Prostate gland (tissue), 2 donors: ENCODE data around the gene AFTPH. TPM values are rescaled to one million over a fixed set of nuclear protein-coding genes. Genes with fewer than 3 reads are reported as not detected.

Experiments
- DNase-seq: peaks from one replicate; pipeline ENCODE4 v3.0.0-alpha.2; 2019; ENCODE audit warnings: low spot score
- H3K27ac ChIP-seq, 2 donors: fragments of 200-600 bp; sonication (generic); 2 replicates each; pipeline ENCODE4 v1.5.1; 2017 to 2019
- H3K27me3 ChIP-seq: fragments of 200-600 bp; sonication (generic); replicated peaks from 2 replicates; pipeline ENCODE4 v1.5.1; 2019; ENCODE audit not compliant: insufficient read depth
- H3K36me3 ChIP-seq, 2 donors: fragments of 200-600 bp; sonication (generic); 1 replicate in 1 of 2; 2 replicates in 1 of 2; pipeline versions ENCODE4 v1.5.1 to v1.8.1; 2017 to 2019
- H3K4me1 ChIP-seq: fragments of 200-600 bp; sonication (generic); replicated peaks from 2 replicates; pipeline ENCODE4 v1.5.1; 2019
- H3K4me3 ChIP-seq, 2 donors: fragments of 200-600 bp; sonication (generic); 2 replicates each; pipeline ENCODE4 v1.5.1; 2017 to 2019
- H3K9me3 ChIP-seq: fragments of 200-600 bp; sonication (generic); 2 replicates; pipeline ENCODE4 v1.5.1; 2017
- POLR2A ChIP-seq: fragments of 450-650 bp; IDR thresholded peaks from one replicate; pipeline ENCODE4 v1.6.1; 2016; ENCODE audit warnings: antibody characterized with exemption, mild to moderate bottlenecking
- POLR2AphosphoS5 ChIP-seq: sonication (generic); formaldehyde crosslinking; IDR thresholded peaks from one replicate; pipeline ENCODE4 v1.6.1; 2017; ENCODE audit warnings: antibody characterized with exemption
- WGBS: methylation state at CpG from one replicate; pipeline ENCODE4 v1.1.5; 2018; 5-methylcytosine and 5-hydroxymethylcytosine counted together
- intact Hi-C: fragments of 100-400 bp; cut with DNase I; formaldehyde crosslinking; loops from one replicate; pipeline ENCODE4 v1.14.2; 2022
- total RNA-seq, 2 donors: library from RNA; depleted of rRNA; stranded (reverse); fragments of >200 nt; gene quantifications; one replicate each; pipeline ENCODE4 v1.1.0, GENCODE V29; 2016
- TF ChIP-seq, protein P1 (sequence below), 4 experiments: fragments of 200-600 bp in 2 of 4; fragments of 450-650 bp in 2 of 4; sonication (generic) in 2 of 4; IDR thresholded peaks; 1 replicate in 3 of 4; 2 replicates in 1 of 4; pipeline ENCODE4 v1.5.1; 2016 to 2019; ENCODE audit warnings: antibody characterized with exemption in 4 of 4, mild to moderate bottlenecking in 2 of 4, moderate library complexity in 2 of 4

AFTPH gene
- total RNA-seq, 2 donors from 2014 or later, result 61.3 to 68.1 TPM

DNA sequence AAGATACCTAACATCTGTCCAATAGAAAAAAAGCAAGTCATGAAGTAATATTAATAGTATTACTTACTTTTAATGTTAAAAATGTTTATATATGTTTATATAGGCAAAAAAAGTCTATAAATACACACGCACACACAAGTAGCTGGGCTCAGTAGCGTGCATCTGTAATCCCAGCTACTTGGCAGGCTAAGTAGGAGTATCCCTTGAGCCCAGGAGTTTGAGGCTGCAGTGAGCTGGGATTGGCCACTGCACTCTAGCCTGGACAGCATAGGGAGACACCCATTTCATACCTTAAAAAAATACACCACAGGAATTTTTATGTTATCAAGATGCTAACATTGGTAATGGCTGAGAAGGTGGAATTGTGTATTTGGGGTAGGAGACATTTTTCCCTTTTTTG is 17.4 kb upstream of the AFTPH start:
- Histone ChIP-seq H3K27ac (no peak overlapping the region), H3K4me1 (peaks cover 7% of the 10 kb centered on the region), H3K36me3 (no peaks in the 10 kb centered on the region), H3K4me3 (no peak overlapping the region), H3K9me3 (no peaks in the 10 kb centered on the region), H3K27me3 (no peaks in the 10 kb centered on the region)
- intact Hi-C loops, result no loop called here
- DNase-seq, result no peak
- TF ChIP-seq, protein P1, sequence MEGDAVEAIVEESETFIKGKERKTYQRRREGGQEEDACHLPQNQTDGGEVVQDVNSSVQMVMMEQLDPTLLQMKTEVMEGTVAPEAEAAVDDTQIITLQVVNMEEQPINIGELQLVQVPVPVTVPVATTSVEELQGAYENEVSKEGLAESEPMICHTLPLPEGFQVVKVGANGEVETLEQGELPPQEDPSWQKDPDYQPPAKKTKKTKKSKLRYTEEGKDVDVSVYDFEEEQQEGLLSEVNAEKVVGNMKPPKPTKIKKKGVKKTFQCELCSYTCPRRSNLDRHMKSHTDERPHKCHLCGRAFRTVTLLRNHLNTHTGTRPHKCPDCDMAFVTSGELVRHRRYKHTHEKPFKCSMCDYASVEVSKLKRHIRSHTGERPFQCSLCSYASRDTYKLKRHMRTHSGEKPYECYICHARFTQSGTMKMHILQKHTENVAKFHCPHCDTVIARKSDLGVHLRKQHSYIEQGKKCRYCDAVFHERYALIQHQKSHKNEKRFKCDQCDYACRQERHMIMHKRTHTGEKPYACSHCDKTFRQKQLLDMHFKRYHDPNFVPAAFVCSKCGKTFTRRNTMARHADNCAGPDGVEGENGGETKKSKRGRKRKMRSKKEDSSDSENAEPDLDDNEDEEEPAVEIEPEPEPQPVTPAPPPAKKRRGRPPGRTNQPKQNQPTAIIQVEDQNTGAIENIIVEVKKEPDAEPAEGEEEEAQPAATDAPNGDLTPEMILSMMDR (IDR thresholded peaks at IDR 0.05), result no peak
- TF ChIP-seq POLR2A, result no peak
- no peak for TF ChIP-seq POLR2AphosphoS5
- 80% methylated on average over 2 of the region's 2 CpGs for WGBS

DNA sequence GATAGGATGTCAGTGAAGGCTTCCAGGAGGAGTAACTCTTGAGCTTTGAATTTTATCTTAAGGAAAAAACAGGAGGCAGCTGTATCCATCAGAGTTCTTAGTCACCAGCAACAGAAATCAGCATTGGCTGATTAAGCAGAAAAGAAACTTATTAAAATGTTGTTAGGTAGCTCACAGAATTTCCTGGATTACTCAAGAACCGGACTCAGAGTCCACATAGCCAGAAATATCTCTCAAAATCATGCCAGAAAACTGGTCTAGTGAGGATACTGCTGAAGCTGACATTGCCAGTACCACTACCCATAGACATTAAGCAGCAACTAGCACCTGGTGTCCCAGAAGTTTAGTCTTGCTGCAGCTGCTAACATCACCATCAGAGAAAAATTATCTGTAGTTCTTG is 10.1 kb upstream of the AFTPH start:
- H3K27me3 ChIP-seq, result no peaks in the 10 kb centered on the region
- H3K4me3 ChIP-seq, result no peak overlapping the region
- peaks cover 16% of the 10 kb centered on the region for H3K4me1 ChIP-seq
- TF ChIP-seq POLR2A, result no peak
- TF ChIP-seq, protein P1 (IDR thresholded peaks at IDR 0.05), result no peak
- peak; percentile 69 for TF ChIP-seq POLR2AphosphoS5
- DNase-seq, result peak; percentile 22
- no peaks in the 10 kb centered on the region for H3K9me3 ChIP-seq
- H3K27ac ChIP-seq, result peak overlapping the region in 1 of 2 donors; percentile 84
- intact Hi-C loops, result no loop called here
- 21% methylated on average over 1 of the region's 1 CpG for WGBS
- H3K36me3 ChIP-seq, result no peaks in the 10 kb centered on the region

DNA sequence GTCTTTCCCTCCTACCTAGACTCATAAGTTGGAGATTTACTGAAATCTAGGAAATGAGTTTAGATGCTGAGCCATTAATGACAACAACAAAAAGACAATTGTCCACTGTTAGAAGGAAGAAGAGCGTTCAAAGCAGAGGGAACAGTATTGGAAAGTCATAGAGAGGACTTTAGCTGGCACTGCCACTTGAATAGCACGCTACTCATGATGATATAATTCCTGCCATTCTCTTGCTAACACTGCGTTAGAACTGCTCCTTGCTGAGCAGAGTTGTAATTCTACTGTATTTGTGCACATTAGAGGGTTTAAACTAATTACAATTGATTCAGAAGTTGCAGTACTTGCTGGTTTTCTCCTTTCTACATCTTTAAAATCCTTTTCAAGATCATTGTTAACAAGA is 9.0 kb upstream of the AFTPH start:
- H3K4me3 ChIP-seq, result no peak overlapping the region
- no peaks in the 10 kb centered on the region for H3K27me3 ChIP-seq
- no peaks in the 10 kb centered on the region for H3K9me3 ChIP-seq
- H3K4me1 ChIP-seq, result peaks cover 16% of the 10 kb centered on the region
- intact Hi-C loops, result no loop called here
- no peaks in the 10 kb centered on the region for H3K36me3 ChIP-seq
- TF ChIP-seq, protein P1 (IDR thresholded peaks at IDR 0.05), result no peak
- TF ChIP-seq POLR2A, result no peak
- TF ChIP-seq POLR2AphosphoS5, result no peak
- peak overlapping the region in 1 of 2 donors; percentile 84 for H3K27ac ChIP-seq
- DNase-seq, result no peak
- WGBS, result 71% methylated on average over 3 of the region's 3 CpGs

DNA sequence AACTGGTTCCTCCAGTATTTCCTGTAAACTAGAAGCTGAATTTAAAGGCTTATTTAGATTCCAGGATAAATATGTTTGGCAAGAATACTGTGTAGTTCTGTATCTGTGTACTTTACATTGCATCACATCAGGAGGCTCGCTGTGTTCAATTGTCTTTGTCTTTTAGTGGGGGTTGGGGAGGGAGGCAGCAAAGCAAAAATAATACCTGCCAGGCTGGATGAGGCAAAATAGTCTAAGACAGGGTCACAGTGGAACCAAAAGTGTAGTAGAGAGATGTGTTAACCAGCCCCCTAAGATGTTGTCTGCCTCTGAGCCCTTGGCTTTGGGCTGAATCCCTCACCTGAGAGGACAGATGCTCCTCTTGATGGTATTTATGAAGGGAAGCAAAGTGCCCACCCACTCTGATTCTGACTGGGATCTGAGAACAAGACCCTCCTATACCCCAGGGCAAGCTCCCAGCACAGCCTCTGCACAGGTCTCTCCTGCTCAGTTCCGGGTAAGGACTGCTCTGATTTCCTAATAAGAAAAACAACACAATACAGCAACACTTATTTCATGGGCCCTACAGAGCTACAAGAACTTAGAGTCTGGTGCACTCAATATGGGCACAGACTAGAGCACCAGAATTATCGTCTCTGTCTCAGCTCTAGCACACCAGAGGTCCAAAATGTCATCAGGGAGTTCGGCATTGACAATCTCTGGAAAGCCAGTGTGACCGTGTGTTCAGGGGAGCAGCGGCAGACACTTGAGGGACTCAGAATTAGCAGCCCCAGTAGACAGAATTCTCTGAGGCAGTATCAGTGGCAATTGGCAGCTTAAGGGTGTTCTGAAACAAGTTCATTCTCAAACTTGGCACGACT is 7.2 kb upstream of the AFTPH start:
- Histone ChIP-seq H3K27me3 (no peaks in the 10 kb centered on the region), H3K9me3 (no peaks in the 10 kb centered on the region), H3K4me1 (peaks cover 16% of the 10 kb centered on the region), H3K36me3 (no peaks in the 10 kb centered on the region), H3K27ac (peak overlapping the region; percentile 69 to 84), H3K4me3 (no peak overlapping the region)
- peak; percentile 63 for DNase-seq
- WGBS, result 71% methylated on average over 7 of the region's 7 CpGs
- no peak for TF ChIP-seq POLR2A
- TF ChIP-seq, protein P1 (IDR thresholded peaks at IDR 0.05), result no peak
- peak; percentile 89 for TF ChIP-seq POLR2AphosphoS5
- intact Hi-C loops, result no loop called here

DNA sequence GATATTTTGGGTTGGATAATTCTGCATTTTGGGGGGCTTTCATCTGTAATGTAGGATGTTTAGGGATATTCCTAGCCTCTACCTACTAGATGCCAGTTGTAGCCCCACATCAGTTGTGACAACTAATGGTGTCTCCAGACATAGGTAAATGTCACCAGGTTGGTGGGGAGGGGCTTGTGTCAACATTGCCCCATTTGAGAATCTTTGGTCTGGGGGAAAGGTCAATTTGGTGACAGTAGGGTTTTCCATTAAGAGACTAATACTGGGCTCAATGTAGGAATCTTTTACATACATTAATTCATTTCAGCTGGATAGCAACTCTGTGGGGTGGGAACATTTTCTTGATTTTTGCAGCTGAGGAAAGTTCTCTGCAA is 6.6 kb upstream of the AFTPH start:
- no peak for TF ChIP-seq POLR2AphosphoS5
- TF ChIP-seq, protein P1 (IDR thresholded peaks at IDR 0.05), result no peak
- TF ChIP-seq POLR2A, result no peak

More for the DNA sequence above, 6.6 kb upstream of the AFTPH start:
- intact Hi-C loops, result no loop called here
- Histone ChIP-seq H3K27ac (peak overlapping the region; percentile 69 to 84), H3K4me1 (peaks cover 16% of the 10 kb centered on the region), H3K4me3 (no peak overlapping the region), H3K9me3 (no peaks in the 10 kb centered on the region), H3K36me3 (no peaks in the 10 kb centered on the region), H3K27me3 (no peaks in the 10 kb centered on the region)
- DNase-seq, result no peak
